ENCODE data around the gene STK11.

GRCh38 chr19:1172353-1173158, 33.0 kb upstream of the STK11 start:
- peak in 1 of 2 donors; percentile 31 for TF ChIP-seq POLR2A (IDR thresholded peaks at IDR 0.05)
- no peak for TF ChIP-seq CTCF (IDR thresholded peaks at IDR 0.05)

Measured in thyroid gland (tissue), 4 donors.